ENCODE data around the gene BICRA. TPM values are rescaled to one million over a fixed set of nuclear protein-coding genes. Genes with fewer than 3 reads are reported as not detected.

The BICRA gene
- total and polyA plus RNA-seq, 9 of the 15 experiments (the other 6 are each of a cell fraction or from before 2014, with no cell fraction given) = 0.01 to 8.8 (median 1.2) TPM

DNA sequence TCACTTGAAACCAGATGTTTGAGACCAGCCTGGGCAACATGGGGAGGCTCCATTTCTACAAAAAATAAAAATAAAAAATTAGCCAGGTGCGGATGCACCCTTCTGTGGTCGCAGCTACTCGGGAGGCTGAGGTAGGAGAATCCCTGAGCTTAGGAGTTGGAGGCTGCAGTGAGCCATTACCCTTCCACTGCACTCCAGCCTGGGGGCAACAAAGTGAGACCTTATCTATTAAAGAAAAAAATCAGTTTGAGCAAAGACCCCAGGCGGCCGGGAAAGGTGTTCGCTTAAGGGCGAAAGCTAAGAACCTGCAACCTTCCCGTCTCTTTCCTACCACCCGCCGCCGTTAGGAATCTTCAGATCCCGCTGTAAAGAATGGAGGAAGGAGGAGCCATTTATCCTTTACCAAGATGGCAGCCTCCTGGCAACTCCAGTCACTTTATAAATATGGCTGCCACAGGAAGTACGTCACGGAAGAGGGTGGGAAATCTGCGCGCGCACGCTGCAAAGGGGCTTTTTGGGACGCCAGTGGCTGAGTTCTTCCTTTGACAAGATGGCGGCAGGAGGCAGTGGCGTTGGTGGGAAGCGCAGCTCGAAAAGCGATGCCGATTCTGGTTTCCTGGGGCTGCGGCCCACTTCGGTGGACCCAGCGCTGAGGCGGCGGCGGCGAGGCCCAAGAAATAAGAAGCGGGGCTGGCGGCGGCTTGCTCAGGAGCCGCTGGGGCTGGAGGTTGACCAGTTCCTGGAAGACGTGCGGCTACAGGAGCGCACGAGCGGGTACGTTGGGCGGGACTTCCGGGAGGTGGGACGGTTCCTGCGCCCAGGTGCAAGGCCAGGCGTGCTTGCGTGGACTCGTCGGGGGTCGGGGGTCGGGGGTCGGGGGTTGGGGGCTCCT is 136.3 kb downstream of the BICRA start, which contains the start of gene NOP53 (continued):
- TF ChIP-seq, protein P1, sequence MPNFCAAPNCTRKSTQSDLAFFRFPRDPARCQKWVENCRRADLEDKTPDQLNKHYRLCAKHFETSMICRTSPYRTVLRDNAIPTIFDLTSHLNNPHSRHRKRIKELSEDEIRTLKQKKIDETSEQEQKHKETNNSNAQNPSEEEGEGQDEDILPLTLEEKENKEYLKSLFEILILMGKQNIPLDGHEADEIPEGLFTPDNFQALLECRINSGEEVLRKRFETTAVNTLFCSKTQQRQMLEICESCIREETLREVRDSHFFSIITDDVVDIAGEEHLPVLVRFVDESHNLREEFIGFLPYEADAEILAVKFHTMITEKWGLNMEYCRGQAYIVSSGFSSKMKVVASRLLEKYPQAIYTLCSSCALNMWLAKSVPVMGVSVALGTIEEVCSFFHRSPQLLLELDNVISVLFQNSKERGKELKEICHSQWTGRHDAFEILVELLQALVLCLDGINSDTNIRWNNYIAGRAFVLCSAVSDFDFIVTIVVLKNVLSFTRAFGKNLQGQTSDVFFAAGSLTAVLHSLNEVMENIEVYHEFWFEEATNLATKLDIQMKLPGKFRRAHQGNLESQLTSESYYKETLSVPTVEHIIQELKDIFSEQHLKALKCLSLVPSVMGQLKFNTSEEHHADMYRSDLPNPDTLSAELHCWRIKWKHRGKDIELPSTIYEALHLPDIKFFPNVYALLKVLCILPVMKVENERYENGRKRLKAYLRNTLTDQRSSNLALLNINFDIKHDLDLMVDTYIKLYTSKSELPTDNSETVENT (CRISPR knock-in tag; IDR thresholded peaks at IDR 0.05) = peak; percentile 86
- TF ChIP-seq POLR2G (IDR thresholded peaks at IDR 0.05; ENCODE audit: low read depth, low read length) = peak; percentile 98
- TF ChIP-seq WHSC1 (IDR thresholded peaks at IDR 0.05; ENCODE audit: low read length) = no peak
- TF ChIP-seq, protein P2, sequence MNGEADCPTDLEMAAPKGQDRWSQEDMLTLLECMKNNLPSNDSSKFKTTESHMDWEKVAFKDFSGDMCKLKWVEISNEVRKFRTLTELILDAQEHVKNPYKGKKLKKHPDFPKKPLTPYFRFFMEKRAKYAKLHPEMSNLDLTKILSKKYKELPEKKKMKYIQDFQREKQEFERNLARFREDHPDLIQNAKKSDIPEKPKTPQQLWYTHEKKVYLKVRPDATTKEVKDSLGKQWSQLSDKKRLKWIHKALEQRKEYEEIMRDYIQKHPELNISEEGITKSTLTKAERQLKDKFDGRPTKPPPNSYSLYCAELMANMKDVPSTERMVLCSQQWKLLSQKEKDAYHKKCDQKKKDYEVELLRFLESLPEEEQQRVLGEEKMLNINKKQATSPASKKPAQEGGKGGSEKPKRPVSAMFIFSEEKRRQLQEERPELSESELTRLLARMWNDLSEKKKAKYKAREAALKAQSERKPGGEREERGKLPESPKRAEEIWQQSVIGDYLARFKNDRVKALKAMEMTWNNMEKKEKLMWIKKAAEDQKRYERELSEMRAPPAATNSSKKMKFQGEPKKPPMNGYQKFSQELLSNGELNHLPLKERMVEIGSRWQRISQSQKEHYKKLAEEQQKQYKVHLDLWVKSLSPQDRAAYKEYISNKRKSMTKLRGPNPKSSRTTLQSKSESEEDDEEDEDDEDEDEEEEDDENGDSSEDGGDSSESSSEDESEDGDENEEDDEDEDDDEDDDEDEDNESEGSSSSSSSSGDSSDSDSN (IDR thresholded peaks at IDR 0.05; ENCODE audit: borderline replicate concordance in 1 of 2, low read depth in 2 of 2, low read length in 2 of 2) = peak in 1 of 2 experiments; percentile 42; a peak in 1 of 4 replicates
- no peak for TF ChIP-seq HNRNPUL1 (IDR thresholded peaks at IDR 0.05; ENCODE audit: low read length)
- TF ChIP-seq NCOA6 (IDR thresholded peaks at IDR 0.05) = no peak
- TF ChIP-seq JUN (IDR thresholded peaks at IDR 0.05; ENCODE audit: borderline replicate concordance, low read depth, low read length) = peak; percentile 26; the same call in 1 of the 2 replicates
- no peak for TF ChIP-seq JUN (CRISPR knock-in tag; IDR thresholded peaks at IDR 0.05; ENCODE audit: borderline replicate concordance)
- TF ChIP-seq, protein P3, sequence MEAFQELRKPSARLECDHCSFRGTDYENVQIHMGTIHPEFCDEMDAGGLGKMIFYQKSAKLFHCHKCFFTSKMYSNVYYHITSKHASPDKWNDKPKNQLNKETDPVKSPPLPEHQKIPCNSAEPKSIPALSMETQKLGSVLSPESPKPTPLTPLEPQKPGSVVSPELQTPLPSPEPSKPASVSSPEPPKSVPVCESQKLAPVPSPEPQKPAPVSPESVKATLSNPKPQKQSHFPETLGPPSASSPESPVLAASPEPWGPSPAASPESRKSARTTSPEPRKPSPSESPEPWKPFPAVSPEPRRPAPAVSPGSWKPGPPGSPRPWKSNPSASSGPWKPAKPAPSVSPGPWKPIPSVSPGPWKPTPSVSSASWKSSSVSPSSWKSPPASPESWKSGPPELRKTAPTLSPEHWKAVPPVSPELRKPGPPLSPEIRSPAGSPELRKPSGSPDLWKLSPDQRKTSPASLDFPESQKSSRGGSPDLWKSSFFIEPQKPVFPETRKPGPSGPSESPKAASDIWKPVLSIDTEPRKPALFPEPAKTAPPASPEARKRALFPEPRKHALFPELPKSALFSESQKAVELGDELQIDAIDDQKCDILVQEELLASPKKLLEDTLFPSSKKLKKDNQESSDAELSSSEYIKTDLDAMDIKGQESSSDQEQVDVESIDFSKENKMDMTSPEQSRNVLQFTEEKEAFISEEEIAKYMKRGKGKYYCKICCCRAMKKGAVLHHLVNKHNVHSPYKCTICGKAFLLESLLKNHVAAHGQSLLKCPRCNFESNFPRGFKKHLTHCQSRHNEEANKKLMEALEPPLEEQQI (IDR thresholded peaks at IDR 0.05) = no peak; the same call in 1 of the 2 replicates
- peak; percentile 85 to 87 for TF ChIP-seq FOXK2 (conservative IDR thresholded peaks at IDR 0.05 in 1 of 2, IDR thresholded peaks at IDR 0.05 in 1 of 2; ENCODE audit: low read depth in 2 of 2)
- no peak for TF ChIP-seq ZEB2 (IDR thresholded peaks at IDR 0.05)
- no peak for TF ChIP-seq NCOA4 (IDR thresholded peaks at IDR 0.05; ENCODE audit: partially characterized antibody)
- no peak for TF ChIP-seq ZBTB1 (CRISPR knock-in tag; IDR thresholded peaks at IDR 0.05; ENCODE audit: borderline replicate concordance, low read depth)
- no peak for TF ChIP-seq ZC3H4 (CRISPR knock-in tag; IDR thresholded peaks at IDR 0.05; ENCODE audit: borderline replicate concordance)
- no peak for TF ChIP-seq STAT5A (IDR thresholded peaks at IDR 0.05; ENCODE audit: borderline replicate concordance, low read length)

Measured in K562 (cell line).